Spleen (tissue), 11 donors: ENCODE measurements around the gene MYLK. TPM values are rescaled to one million over a fixed set of nuclear protein-coding genes. Genes with fewer than 3 reads are reported as not detected.

Experiments
- DNase-seq: peaks from one replicate; pipeline ENCODE4 v3.0.0-alpha.2; 2020
- H3K27ac ChIP-seq, 8 donors: fragments of 200-600 bp; sonication (generic) in 7 of 8; 1 replicate in 4 of 8; 2 replicates in 4 of 8; pipeline versions ENCODE4 v1.5.0 to v1.8.0; 2016 to 2021; ENCODE audit warnings: inconsistent platforms in 4 of 8, mild to moderate bottlenecking in 4 of 8, moderate library complexity in 1 of 8
- H3K27me3 ChIP-seq, 7 donors: fragments of 200-600 bp; sonication (generic) in 6 of 7; replicated peaks in 1 of 7; 1 replicate in 4 of 7; 2 replicates in 3 of 7; pipeline versions ENCODE4 v1.5.0 to v1.8.0; 2016 to 2021; ENCODE audit warnings: inconsistent platforms in 3 of 7, mild to moderate bottlenecking in 1 of 7
- H3K36me3 ChIP-seq, 6 donors: fragments of 200-600 bp; sonication (generic) in 5 of 6; 1 replicate in 4 of 6; 2 replicates in 2 of 6; pipeline versions ENCODE4 v1.5.0 to v1.8.0; 2016 to 2021; ENCODE audit warnings: inconsistent platforms in 2 of 6
- H3K4me1 ChIP-seq, 6 donors: fragments of 200-600 bp; sonication (generic) in 5 of 6; 1 replicate in 3 of 6; 2 replicates in 3 of 6; pipeline versions ENCODE4 v1.5.0 to v1.8.0; 2016 to 2021; ENCODE audit warnings: inconsistent platforms in 3 of 6
- H3K4me3 ChIP-seq, 8 donors: fragments of 200-600 bp; sonication (generic) in 7 of 8; 1 replicate in 4 of 8; 2 replicates in 4 of 8; pipeline versions ENCODE4 v1.5.0 to v1.8.0; 2016 to 2021; ENCODE audit warnings: inconsistent platforms in 4 of 8, mild to moderate bottlenecking in 4 of 8, moderate library complexity in 2 of 8
- H3K9me3 ChIP-seq, 8 donors: fragments of 200-600 bp; sonication (generic) in 7 of 8; 1 replicate in 4 of 8; 2 replicates in 4 of 8; pipeline versions ENCODE4 v1.5.0 to v1.8.0; 2016 to 2021; ENCODE audit warnings: inconsistent platforms in 4 of 8
- POLR2A ChIP-seq, 3 donors: fragments of 450-650 bp; IDR thresholded peaks; one replicate each; pipeline ENCODE4 v1.5.1; 2017; ENCODE audit warnings: antibody characterized with exemption in 3 of 3, mild to moderate bottlenecking in 1 of 3
- POLR2AphosphoS5 ChIP-seq, 3 donors: sonication (generic); formaldehyde crosslinking; IDR thresholded peaks; one replicate each; pipeline ENCODE4 v1.5.1; 2017; ENCODE audit warnings: antibody characterized with exemption in 3 of 3
- WGBS, 5 donors: extraction: QIAGEN DNeasy Blood & Tissue Kit in 3 of 5; methylation state at CpG; one replicate each; pipeline versions ENCODE4 v1.1.5 to v1.1.7; 2013 to 2018; 5-methylcytosine and 5-hydroxymethylcytosine counted together
- intact Hi-C: fragments of 100-400 bp; cut with DNase I; formaldehyde crosslinking; loops from one replicate; pipeline ENCODE4 v1.15.0; 2023; ENCODE audit warnings: low total_unique reads
- polyA plus RNA-seq, 3 donors: library from polyadenylated mRNA; stranded (reverse); fragments of 200-250 nt; gene quantifications; one replicate each; pipeline ENCODE4 v1.2.1, GENCODE V29; 2013
- total RNA-seq, 7 donors: library from RNA; depleted of rRNA in 3 of 7; stranded (reverse); fragments of >200 nt in 3 of 7; fragmentation: NEBNext Ultra II Directional in 4 of 7; extraction: Animal tissue kit (Norgen Biotek cat#: 25700) in 4 of 7; gene quantifications; one replicate each; pipeline versions ENCODE4 v1.1.0 to v1.2.1, GENCODE V29; 2016 to 2021
- TF ChIP-seq, protein P1 (sequence below), 11 experiments: fragments of 200-600 bp in 7 of 11; fragments of 450-650 bp in 4 of 11; sonication (generic) in 4 of 11; IDR thresholded peaks in 8 of 11; conservative IDR thresholded peaks in 3 of 11; 1 replicate in 7 of 11; 2 replicates in 4 of 11; pipeline versions ENCODE4 v1.4.0 to v1.8.0; 2016 to 2021; ENCODE audit warnings: antibody characterized with exemption in 11 of 11, inconsistent platforms in 4 of 11, mild to moderate bottlenecking in 1 of 11
- donor health status: healthy with polysubstance abuse.
- donor health status: DM: no; HTN: no; CAD: no; lungs with moderate emphysema.
- donor health status: DM: no; HTN: no; CAD: no.
- donor health status: Bipolar disorder and iron deficiency.
- donor health status: healthy.
- donor health status: DM: no; HTN: no; CAD: no.
- donor health status: DM: yes; HTN: yes; CAD: no.

MYLK gene
- total and polyA plus RNA-seq, 10 donors = 11.1 to 343 (median 154) TPM

DNA sequence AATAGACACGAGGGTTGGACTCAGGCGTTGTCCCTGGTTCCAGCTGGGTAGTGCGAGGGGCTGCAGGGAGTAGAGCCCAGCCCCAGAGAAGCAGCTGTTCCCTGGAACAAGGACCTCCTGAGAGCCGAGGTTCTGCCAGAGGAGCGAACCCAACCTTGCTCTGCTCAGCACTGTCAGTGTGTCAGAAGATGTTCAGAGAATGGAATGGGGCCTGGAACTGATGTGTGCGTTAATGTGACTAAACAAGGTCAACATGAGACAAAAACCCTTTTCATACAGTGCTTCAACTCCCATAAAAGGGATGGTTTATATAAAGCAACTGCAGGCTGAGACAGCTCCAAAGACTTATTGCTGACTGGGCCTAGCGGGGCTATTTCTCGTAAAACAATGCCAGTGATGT lies 263.8 kb downstream of the MYLK start:
- Histone ChIP-seq H3K27ac (peak overlapping the region in 1 of 8 donors; percentile 23), H3K4me3 (no peak overlapping the region), H3K36me3 (peaks cover 0 to 49% (median 0%) of the 10 kb centered on the region in 6 donors), H3K27me3 (no peaks in the 10 kb centered on the region), H3K9me3 (no peaks in the 10 kb centered on the region), H3K4me1 (peaks cover 8 to 49% (median 29%) of the 10 kb centered on the region in 6 donors)
- WGBS, 5 donors = 85 to 93% (median 91%) methylated on average over 8 of the region's 8 CpGs
- no peak for DNase-seq
- intact Hi-C loops = no loop called here
- TF ChIP-seq POLR2A (IDR thresholded peaks at IDR 0.05) (no peak), POLR2AphosphoS5 (IDR thresholded peaks at IDR 0.05) (no peak)
- TF ChIP-seq, protein P1, sequence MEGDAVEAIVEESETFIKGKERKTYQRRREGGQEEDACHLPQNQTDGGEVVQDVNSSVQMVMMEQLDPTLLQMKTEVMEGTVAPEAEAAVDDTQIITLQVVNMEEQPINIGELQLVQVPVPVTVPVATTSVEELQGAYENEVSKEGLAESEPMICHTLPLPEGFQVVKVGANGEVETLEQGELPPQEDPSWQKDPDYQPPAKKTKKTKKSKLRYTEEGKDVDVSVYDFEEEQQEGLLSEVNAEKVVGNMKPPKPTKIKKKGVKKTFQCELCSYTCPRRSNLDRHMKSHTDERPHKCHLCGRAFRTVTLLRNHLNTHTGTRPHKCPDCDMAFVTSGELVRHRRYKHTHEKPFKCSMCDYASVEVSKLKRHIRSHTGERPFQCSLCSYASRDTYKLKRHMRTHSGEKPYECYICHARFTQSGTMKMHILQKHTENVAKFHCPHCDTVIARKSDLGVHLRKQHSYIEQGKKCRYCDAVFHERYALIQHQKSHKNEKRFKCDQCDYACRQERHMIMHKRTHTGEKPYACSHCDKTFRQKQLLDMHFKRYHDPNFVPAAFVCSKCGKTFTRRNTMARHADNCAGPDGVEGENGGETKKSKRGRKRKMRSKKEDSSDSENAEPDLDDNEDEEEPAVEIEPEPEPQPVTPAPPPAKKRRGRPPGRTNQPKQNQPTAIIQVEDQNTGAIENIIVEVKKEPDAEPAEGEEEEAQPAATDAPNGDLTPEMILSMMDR (IDR thresholded peaks at IDR 0.05 in 8 of 11, conservative IDR thresholded peaks at IDR 0.05 in 3 of 11) = no peak

DNA sequence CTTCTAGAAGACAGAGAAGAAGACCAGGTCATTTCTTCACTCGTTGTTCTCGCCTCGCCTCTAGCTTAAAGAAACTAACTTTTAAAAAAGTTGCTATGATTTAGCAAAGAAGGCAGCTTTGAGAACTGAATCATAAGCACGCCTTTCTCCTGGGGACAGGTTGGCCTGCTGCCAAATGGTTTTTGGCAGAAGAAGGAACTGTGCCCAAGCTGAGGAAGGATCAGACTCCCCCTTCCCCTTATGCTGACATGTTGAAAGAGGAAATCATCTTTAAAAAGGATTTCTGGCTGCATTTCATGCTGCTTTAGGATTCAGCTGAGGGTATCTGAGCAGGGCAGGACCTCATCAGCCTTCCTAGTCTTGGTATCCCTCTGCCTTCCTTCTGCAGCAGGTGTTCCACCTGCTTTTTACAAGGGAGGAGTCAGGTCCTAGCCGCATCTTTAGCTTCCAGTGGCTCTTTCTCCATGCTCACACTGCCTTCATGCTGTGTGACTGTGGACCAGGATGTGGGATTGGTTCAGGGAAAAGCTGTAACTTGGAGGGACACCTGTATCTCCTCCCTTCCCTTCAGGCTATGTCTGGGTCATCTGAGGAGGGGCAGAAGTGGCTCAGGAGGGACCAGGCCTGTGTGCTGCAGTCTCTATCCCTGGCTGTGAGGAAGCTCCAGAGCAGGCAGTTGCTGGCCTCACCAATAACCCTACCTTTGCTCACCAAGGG lies 265.2 kb downstream of the MYLK start:
- Histone ChIP-seq H3K4me1 (peaks cover 8 to 49% (median 29%) of the 10 kb centered on the region in 6 donors), H3K36me3 (peaks cover 0 to 49% (median 0%) of the 10 kb centered on the region in 6 donors), H3K27ac (peak overlapping the region in 6 of 8 donors; percentile 40 to 57 (median 49)), H3K9me3 (no peaks in the 10 kb centered on the region), H3K27me3 (no peaks in the 10 kb centered on the region), H3K4me3 (peak overlapping the region in 1 of 8 donors; percentile 5)
- no peak for DNase-seq
- intact Hi-C loops = no loop called here
- peak in 1 of 3 donors; percentile 70 for TF ChIP-seq POLR2AphosphoS5 (IDR thresholded peaks at IDR 0.05)
- no peak for TF ChIP-seq POLR2A (IDR thresholded peaks at IDR 0.05)
- 31 to 45% (median 36%) methylated on average over 5 of the region's 5 CpGs for WGBS, 5 donors

DNA sequence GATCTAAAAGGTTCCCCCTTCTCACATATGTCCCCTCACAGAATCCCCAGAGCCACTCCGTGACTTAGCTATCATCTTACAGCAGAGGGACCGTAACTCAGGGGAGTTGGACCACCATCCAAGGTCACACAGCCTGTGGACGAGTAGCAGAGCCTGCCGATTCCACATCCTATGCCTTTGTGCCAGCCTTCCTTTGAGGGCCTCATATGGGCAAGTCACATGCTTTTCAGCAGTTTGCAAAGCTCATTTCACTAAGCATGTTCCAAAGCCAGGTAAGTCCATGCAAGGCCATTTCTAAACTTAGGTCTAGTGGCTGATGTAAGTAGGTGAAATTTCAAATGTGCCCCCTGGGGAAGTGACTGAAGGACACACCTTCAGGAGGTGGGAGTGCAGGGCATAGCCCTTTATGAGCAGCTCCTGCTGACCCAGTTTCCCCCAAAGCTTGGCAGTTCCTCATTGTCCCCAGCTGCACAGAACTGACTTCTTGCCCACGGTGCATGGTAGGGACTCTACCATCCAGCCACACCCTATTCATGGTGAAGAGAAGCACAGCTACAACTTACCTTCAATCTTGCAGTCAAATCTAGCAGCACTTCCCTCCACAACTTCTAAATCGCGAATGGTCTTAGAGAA lies 265.9 kb downstream of the MYLK start:
- no peak for DNase-seq
- intact Hi-C loops = no loop called here
- peaks cover 8 to 49% (median 28%) of the 10 kb centered on the region in 6 donors for H3K4me1 ChIP-seq
- no peak for TF ChIP-seq POLR2A (IDR thresholded peaks at IDR 0.05)
- TF ChIP-seq, protein P1 (IDR thresholded peaks at IDR 0.05 in 8 of 11, conservative IDR thresholded peaks at IDR 0.05 in 3 of 11) = no peak
- no peak for TF ChIP-seq POLR2AphosphoS5 (IDR thresholded peaks at IDR 0.05)
- H3K36me3 ChIP-seq = peaks cover 0 to 52% (median 2%) of the 10 kb centered on the region in 6 donors
- H3K4me3 ChIP-seq = peak overlapping the region in 1 of 8 donors; percentile 5
- no peaks in the 10 kb centered on the region for H3K9me3 ChIP-seq
- H3K27ac ChIP-seq = peak overlapping the region in 6 of 8 donors; percentile 40 to 57 (median 49)
- no peaks in the 10 kb centered on the region for H3K27me3 ChIP-seq
- 46 to 54% (median 47%) methylated on average over 7 of the region's 7 CpGs for WGBS, 5 donors

DNA sequence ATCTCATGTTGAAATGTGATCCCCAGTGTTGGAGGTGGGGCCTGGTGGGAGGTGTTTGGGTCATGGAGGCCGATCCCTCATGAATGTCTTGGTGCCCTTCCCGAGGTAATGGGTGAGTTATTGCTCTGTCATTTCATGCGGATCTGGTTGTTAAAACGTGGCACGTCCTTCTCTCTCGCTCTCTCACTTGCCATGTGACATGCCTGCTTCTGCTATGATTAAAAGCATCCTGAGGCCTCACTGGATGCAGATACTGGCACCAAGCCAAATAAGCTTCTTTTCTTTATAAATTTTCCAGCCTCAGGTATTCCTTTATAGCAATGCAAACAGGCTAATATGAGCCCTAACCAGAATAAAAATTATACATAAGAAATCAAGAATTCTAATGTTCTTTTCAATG lies 267.5 kb downstream of the MYLK start:
- DNase-seq = no peak
- intact Hi-C loops = no loop called here
- Histone ChIP-seq H3K36me3 (peaks cover 0 to 53% (median 4%) of the 10 kb centered on the region in 6 donors), H3K27me3 (no peaks in the 10 kb centered on the region), H3K9me3 (no peaks in the 10 kb centered on the region), H3K4me3 (no peak overlapping the region), H3K4me1 (peaks cover 8 to 42% (median 24%) of the 10 kb centered on the region in 6 donors), H3K27ac (no peak overlapping the region)
- 88 to 93% (median 91%) methylated on average over 6 of the region's 6 CpGs for WGBS, 5 donors
- TF ChIP-seq POLR2AphosphoS5 (IDR thresholded peaks at IDR 0.05) (no peak), POLR2A (IDR thresholded peaks at IDR 0.05) (no peak)
- TF ChIP-seq, protein P1 (IDR thresholded peaks at IDR 0.05 in 8 of 11, conservative IDR thresholded peaks at IDR 0.05 in 3 of 11) = no peak
